Nephron (organoid): ENCODE measurements around the gene CACNA2D1.

Experiments used
- H3K27ac Mint-ChIP-seq, 3 experiments: 2 replicates each; pipeline ENCODE4 v1.8.0; 2020; ENCODE audit warnings: mixed read lengths in 3 of 3, mild to moderate bottlenecking in 2 of 3, moderate library complexity in 1 of 3
- H3K27me3 Mint-ChIP-seq: 2 replicates; pipeline ENCODE4 v1.8.0; 2021; ENCODE audit warnings: low read depth, mild to moderate bottlenecking, moderate library complexity, mixed read lengths
- H3K36me3 Mint-ChIP-seq: 2 replicates; pipeline ENCODE4 v1.8.0; 2020; ENCODE audit warnings: low read depth, mixed read lengths
- H3K4me1 Mint-ChIP-seq: 2 replicates; pipeline ENCODE4 v1.8.0; 2020; ENCODE audit warnings: mixed read lengths
- H3K4me3 Mint-ChIP-seq, 3 experiments: 2 replicates each; pipeline ENCODE4 v1.8.0; 2020; ENCODE audit warnings: mild to moderate bottlenecking in 3 of 3, mixed read lengths in 3 of 3, moderate library complexity in 2 of 3
- H3K9me3 Mint-ChIP-seq: 2 replicates; pipeline ENCODE4 v1.8.0; 2020; ENCODE audit warnings: mixed read lengths
- TF ChIP-seq, protein P1 (sequence below), 3 experiments: fragments of 200-600 bp; sonication (generic); IDR thresholded peaks; one replicate each; pipeline ENCODE4 v1.5.0; 2021; ENCODE audit warnings: antibody characterized with exemption in 3 of 3; ENCODE audit not compliant: unreplicated experiment in 3 of 3

CACNA2D1 gene

GRCh38 chr7:82449910-82450309 lies 6.3 kb upstream of the CACNA2D1 start:
- H3K4me3 Mint-ChIP-seq: no peak overlapping the region
- H3K27me3 Mint-ChIP-seq: no peaks in the 10 kb centered on the region
- peak overlapping the region; percentile 26 to 92 (median 68) for H3K27ac Mint-ChIP-seq
- no peaks in the 10 kb centered on the region for H3K9me3 Mint-ChIP-seq
- TF ChIP-seq, protein P1, sequence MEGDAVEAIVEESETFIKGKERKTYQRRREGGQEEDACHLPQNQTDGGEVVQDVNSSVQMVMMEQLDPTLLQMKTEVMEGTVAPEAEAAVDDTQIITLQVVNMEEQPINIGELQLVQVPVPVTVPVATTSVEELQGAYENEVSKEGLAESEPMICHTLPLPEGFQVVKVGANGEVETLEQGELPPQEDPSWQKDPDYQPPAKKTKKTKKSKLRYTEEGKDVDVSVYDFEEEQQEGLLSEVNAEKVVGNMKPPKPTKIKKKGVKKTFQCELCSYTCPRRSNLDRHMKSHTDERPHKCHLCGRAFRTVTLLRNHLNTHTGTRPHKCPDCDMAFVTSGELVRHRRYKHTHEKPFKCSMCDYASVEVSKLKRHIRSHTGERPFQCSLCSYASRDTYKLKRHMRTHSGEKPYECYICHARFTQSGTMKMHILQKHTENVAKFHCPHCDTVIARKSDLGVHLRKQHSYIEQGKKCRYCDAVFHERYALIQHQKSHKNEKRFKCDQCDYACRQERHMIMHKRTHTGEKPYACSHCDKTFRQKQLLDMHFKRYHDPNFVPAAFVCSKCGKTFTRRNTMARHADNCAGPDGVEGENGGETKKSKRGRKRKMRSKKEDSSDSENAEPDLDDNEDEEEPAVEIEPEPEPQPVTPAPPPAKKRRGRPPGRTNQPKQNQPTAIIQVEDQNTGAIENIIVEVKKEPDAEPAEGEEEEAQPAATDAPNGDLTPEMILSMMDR (IDR thresholded peaks at IDR 0.05; ENCODE audit: unreplicated experiment in 3 of 3): no peak
- H3K4me1 Mint-ChIP-seq: peaks cover 14% of the 10 kb centered on the region
- H3K36me3 Mint-ChIP-seq: no peaks in the 10 kb centered on the region

DNA sequence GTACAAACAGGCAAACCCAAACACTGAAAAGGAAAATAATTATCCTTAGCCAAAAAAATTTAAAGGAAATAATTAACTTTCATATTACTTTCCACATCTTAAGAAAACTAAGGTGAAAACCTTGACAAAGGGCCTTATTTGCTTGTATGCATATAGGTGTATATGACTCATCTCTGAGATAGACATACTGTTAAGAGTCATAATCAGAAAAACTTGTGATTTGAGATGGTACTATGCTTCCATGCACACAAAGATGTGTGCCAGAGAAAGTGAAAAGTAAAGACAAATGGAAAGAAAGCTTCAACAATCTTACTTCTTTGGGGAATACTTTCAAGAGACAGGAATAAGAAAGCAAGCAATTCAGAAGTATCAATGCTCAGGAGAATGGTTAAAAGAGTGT lies 3.3 kb upstream of the CACNA2D1 start:
- Mint-ChIP-seq H3K27me3 (peaks cover 6% of the 10 kb centered on the region), H3K9me3 (no peaks in the 10 kb centered on the region), H3K4me3 (no peak overlapping the region), H3K4me1 (peaks cover 16% of the 10 kb centered on the region), H3K27ac (peak overlapping the region in 1 of 3 experiments; percentile 52), H3K36me3 (no peaks in the 10 kb centered on the region)
- TF ChIP-seq, protein P1 (IDR thresholded peaks at IDR 0.05; ENCODE audit: unreplicated experiment in 3 of 3): no peak

- no peaks in the 10 kb centered on the region for H3K36me3 Mint-ChIP-seq
- peak overlapping the region; percentile 96 for H3K4me3 Mint-ChIP-seq
- peaks cover 13% of the 10 kb centered on the region for H3K4me1 Mint-ChIP-seq
- H3K27ac Mint-ChIP-seq: peak overlapping the region; percentile 66 to 97 (median 81)
- peaks cover 20% of the 10 kb centered on the region for H3K27me3 Mint-ChIP-seq
- no peaks in the 10 kb centered on the region for H3K9me3 Mint-ChIP-seq
- TF ChIP-seq, protein P1 (IDR thresholded peaks at IDR 0.05; ENCODE audit: unreplicated experiment in 3 of 3): no peak
These were observed 1.7 kb upstream of the CACNA2D1 start for GRCh38 chr7:82445271-82445670.

- peak overlapping the region; percentile 96 for H3K4me3 Mint-ChIP-seq
- no peaks in the 10 kb centered on the region for H3K36me3 Mint-ChIP-seq
- H3K4me1 Mint-ChIP-seq: peaks cover 10% of the 10 kb centered on the region
- no peaks in the 10 kb centered on the region for H3K9me3 Mint-ChIP-seq
- TF ChIP-seq, protein P1 (IDR thresholded peaks at IDR 0.05; ENCODE audit: unreplicated experiment in 3 of 3): no peak
- peaks cover 20% of the 10 kb centered on the region for H3K27me3 Mint-ChIP-seq
- H3K27ac Mint-ChIP-seq: peak overlapping the region; percentile 66 to 97 (median 81)
These were observed 788 bp upstream of the CACNA2D1 start for GRCh38 chr7:82444220-82444909.

DNA sequence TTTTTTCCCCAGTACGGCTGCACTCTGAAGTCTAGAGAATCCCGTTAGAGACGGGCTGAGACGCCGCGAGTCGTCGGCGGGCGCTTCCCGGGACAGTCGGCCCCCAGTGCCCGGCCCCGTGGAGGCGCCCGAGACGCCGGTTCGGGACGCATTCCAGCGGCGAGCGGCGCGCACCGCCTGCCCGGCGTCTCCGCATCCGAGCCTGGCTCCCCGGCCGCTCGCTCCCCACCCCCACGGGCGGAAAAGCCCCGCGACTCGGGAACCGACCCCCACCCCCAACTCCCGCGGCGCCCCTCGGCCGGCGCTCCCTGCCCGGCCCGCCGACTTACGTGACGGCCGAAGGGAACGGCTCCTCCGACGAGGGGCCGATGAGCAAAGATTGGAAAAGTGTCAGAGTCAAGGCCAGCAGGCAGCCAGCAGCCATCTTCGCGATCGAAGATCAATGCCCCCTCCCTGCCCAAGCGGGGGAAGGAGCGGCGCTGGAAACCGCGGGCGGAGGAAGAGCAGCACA lies 486 bp downstream of the CACNA2D1 start:
- TF ChIP-seq, protein P1 (IDR thresholded peaks at IDR 0.05; ENCODE audit: unreplicated experiment in 3 of 3): no peak
- Mint-ChIP-seq H3K4me3 (peak overlapping the region; percentile 96 to 99 (median 98)), H3K27me3 (peaks cover 20% of the 10 kb centered on the region), H3K9me3 (no peaks in the 10 kb centered on the region), H3K4me1 (peaks cover 10% of the 10 kb centered on the region), H3K27ac (peak overlapping the region; percentile 78 to 97 (median 97)), H3K36me3 (no peaks in the 10 kb centered on the region)
